MCF 10A (cell line): ENCODE results near the gene ARMCX1. TPM values are rescaled to one million over a fixed set of nuclear protein-coding genes. Genes with fewer than 3 reads are reported as not detected.

Experiments
- BruUV-seq: library from RNA; stranded (reverse); fragments of 400-500 nt; replicated peaks from 2 replicates; lab custom pipeline; 2021; lab: Mats Ljungman, UMichigan
- CTCF ChIA-PET: fragments of 300-600 bp; sonication (Branson Sonifier 250); formaldehyde crosslinking; extraction: SDS; loops from one replicate; lab custom pipeline; 2021; ENCODE audit warnings: antibody characterized with exemption, inconsistent platforms; lab: Yijun Ruan, JAX
- POLR2A ChIA-PET: fragments of 300-600, 350-650 bp; sonication (Branson Sonifier 250); formaldehyde crosslinking; extraction: SDS; loops from one replicate; lab custom pipeline; 2020; ENCODE audit warnings: antibody characterized with exemption, inconsistent platforms; lab: Yijun Ruan, JAX
- DNase-seq: peaks from one replicate; pipeline ENCODE4 v3.0.0-alpha.2; 2018; ENCODE audit not compliant: unreplicated experiment
- H3K27ac Mint-ChIP-seq: one replicate; pipeline ENCODE4 v1.8.0; 2022; ENCODE audit warnings: mild to moderate bottlenecking, low read depth, mixed read lengths; ENCODE audit not compliant: unreplicated experiment
- H3K27me3 Mint-ChIP-seq: one replicate; pipeline ENCODE4 v1.8.0; 2022; ENCODE audit warnings: mixed read lengths; ENCODE audit not compliant: insufficient read depth, unreplicated experiment
- H3K36me3 Mint-ChIP-seq: one replicate; pipeline ENCODE4 v1.8.0; 2022; ENCODE audit warnings: mild to moderate bottlenecking, moderate library complexity, mixed read lengths; ENCODE audit not compliant: insufficient read depth, unreplicated experiment
- H3K4me1 Mint-ChIP-seq: one replicate; pipeline ENCODE4 v1.8.0; 2022; ENCODE audit warnings: mixed read lengths; ENCODE audit not compliant: insufficient read depth, unreplicated experiment
- H3K4me3 Mint-ChIP-seq: one replicate; pipeline ENCODE4 v1.8.0; 2022; ENCODE audit warnings: mild to moderate bottlenecking, moderate library complexity, mixed read lengths; ENCODE audit not compliant: unreplicated experiment
- H3K9me3 Mint-ChIP-seq: one replicate; pipeline ENCODE4 v1.8.0; 2022; ENCODE audit warnings: mixed read lengths; ENCODE audit not compliant: unreplicated experiment
- CTCF ChIP-seq: fragments of 200-600 bp; IDR thresholded peaks from one replicate; pipeline ENCODE4 v1.8.0; 2022; ENCODE audit warnings: antibody characterized with exemption, mild to moderate bottlenecking; ENCODE audit not compliant: unreplicated experiment
- intact Hi-C: fragments of 100-400 bp; cut with micrococcal nuclease; formaldehyde crosslinking; loops from 2 replicates; pipeline ENCODE4 v1.14.1; 2022
- total RNA-seq: library from RNA; stranded (reverse); gene quantifications from 2 replicates; pipeline ENCODE4 v1.2.3, GENCODE V29; 2022

The ARMCX1 gene
- total RNA-seq, 1 experiment from 2014 or later = not detected

GRCh38 chrX:101530944-101531343 is 19.4 kb upstream of the ARMCX1 start:
- no peak overlapping the region for H3K27ac Mint-ChIP-seq
- ChIA-PET CTCF (interaction anchor here (0.5 kb wide), 1 partner anchor 209 kb away, joined by 3 read pairs; no protein-coding TSS in a partner anchor), POLR2A (no interaction called here)
- TF ChIP-seq CTCF = no peak
- H3K36me3 Mint-ChIP-seq = no peaks in the 10 kb centered on the region
- H3K27me3 Mint-ChIP-seq = peaks cover 27% of the 10 kb centered on the region
- H3K9me3 Mint-ChIP-seq = no peaks in the 10 kb centered on the region
- DNase-seq = no peak
- H3K4me3 Mint-ChIP-seq = no peak overlapping the region
- no peaks in the 10 kb centered on the region for H3K4me1 Mint-ChIP-seq
- intact Hi-C loops = no loop called here
- no TSS peak for BruUV-seq

- H3K36me3 Mint-ChIP-seq = no peaks in the 10 kb centered on the region
- peaks cover 11% of the 10 kb centered on the region for H3K27me3 Mint-ChIP-seq
- H3K4me1 Mint-ChIP-seq = no peaks in the 10 kb centered on the region
- H3K4me3 Mint-ChIP-seq = no peak overlapping the region
- TF ChIP-seq CTCF = no peak
- intact Hi-C loops = no loop called here
- BruUV-seq = no TSS peak
- CTCF ChIA-PET = no interaction called here
- POLR2A ChIA-PET = no interaction called here
- H3K9me3 Mint-ChIP-seq = no peaks in the 10 kb centered on the region
- DNase-seq = no peak
- H3K27ac Mint-ChIP-seq = no peak overlapping the region
These were observed 11.2 kb upstream of the ARMCX1 start for GRCh38 chrX:101539116-101539515.

GRCh38 chrX:101550751-101551379 is 518 bp downstream of the ARMCX1 start:
- Mint-ChIP-seq H3K4me1 (no peaks in the 10 kb centered on the region), H3K4me3 (no peak overlapping the region), H3K27ac (no peak overlapping the region), H3K36me3 (no peaks in the 10 kb centered on the region), H3K9me3 (no peaks in the 10 kb centered on the region), H3K27me3 (peaks cover 36% of the 10 kb centered on the region)
- POLR2A ChIA-PET = no interaction called here
- no peak for DNase-seq
- intact Hi-C loops = no loop called here
- TF ChIP-seq CTCF = no peak
- no TSS peak for BruUV-seq
- CTCF ChIA-PET = no interaction called here

- intact Hi-C loops = no loop called here
- H3K9me3 Mint-ChIP-seq = no peaks in the 10 kb centered on the region
- H3K27me3 Mint-ChIP-seq = peaks cover 36% of the 10 kb centered on the region
These were observed 1.0 kb downstream of the ARMCX1 start for GRCh38 chrX:101551380-101551767.

More at GRCh38 chrX:101551380-101551767, 1.0 kb downstream of the ARMCX1 start:
- TF ChIP-seq CTCF = no peak
- no peak for DNase-seq
- Mint-ChIP-seq H3K4me3 (no peak overlapping the region), H3K4me1 (no peaks in the 10 kb centered on the region), H3K27ac (no peak overlapping the region), H3K36me3 (no peaks in the 10 kb centered on the region)
- ChIA-PET POLR2A (no interaction called here), CTCF (no interaction called here)
- BruUV-seq = no TSS peak
